ENCODE measurements around the gene HPSE. TPM values are rescaled to one million over a fixed set of nuclear protein-coding genes. Genes with fewer than 3 reads are reported as not detected.
"Not testable (repeated sequence)": the region's sequence is repeated elsewhere in the genome, so short reads cannot be mapped to it uniquely, and the experiment has no call there.

Gene HPSE
- total RNA-seq, 1 donor from 2014 or later: 0.69 TPM

GRCh38 chr4:83307920-83308319, 26.7 kb downstream of the HPSE start:
- H3K4me3 ChIP-seq (ENCODE audit: low read depth, low read length): no peak overlapping the region
- DNase-seq (ENCODE audit: low read depth): no peak
- TF ChIP-seq CTCF (conservative IDR thresholded peaks at IDR 0.05; ENCODE audit: low read depth, low read length): no peak

- H3K4me3 ChIP-seq (ENCODE audit: low read depth, low read length): no peak overlapping the region
- no peak for DNase-seq (ENCODE audit: low read depth)
- TF ChIP-seq CTCF (conservative IDR thresholded peaks at IDR 0.05; ENCODE audit: low read depth, low read length): no peak
These were observed 29.5 kb downstream of the HPSE start for GRCh38 chr4:83305187-83305586.

GRCh38 chr4:83297548-83298260, 36.9 kb downstream of the HPSE start:
- no peak overlapping the region for H3K4me3 ChIP-seq (ENCODE audit: low read depth, low read length)
- DNase-seq (ENCODE audit: low read depth): no peak
- TF ChIP-seq CTCF (conservative IDR thresholded peaks at IDR 0.05; ENCODE audit: low read depth, low read length): no peak

GRCh38 chr4:83293305-83294046, 41.2 kb downstream of the HPSE start:
- no peak for TF ChIP-seq CTCF (conservative IDR thresholded peaks at IDR 0.05; ENCODE audit: low read depth, low read length)
- H3K4me3 ChIP-seq (ENCODE audit: low read depth, low read length): no peak overlapping the region
- no peak for DNase-seq (ENCODE audit: low read depth)

- DNase-seq (ENCODE audit: low read depth); H3K4me3 ChIP-seq (ENCODE audit: low read depth, low read length): not testable (repeated sequence)
These were observed 44.4 kb downstream of the HPSE start for GRCh38 chr4:83290059-83290774.

GRCh38 chr4:83288381-83288780, 46.3 kb downstream of the HPSE start:
- not testable (repeated sequence) for DNase-seq (ENCODE audit: low read depth); H3K4me3 ChIP-seq (ENCODE audit: low read depth, low read length)

- H3K4me3 ChIP-seq (ENCODE audit: low read depth, low read length): peak overlapping the region; percentile 75
- no peak for TF ChIP-seq CTCF (conservative IDR thresholded peaks at IDR 0.05; ENCODE audit: low read depth, low read length)
- DNase-seq (ENCODE audit: low read depth): peak; percentile 41
These were observed 49.6 kb downstream of the HPSE start for GRCh38 chr4:83285055-83285407.
